GM19193 (cell line): ENCODE data around the gene NCAM1.

Source experiments
- POLR2A ChIP-seq: IDR thresholded peaks from 4 replicates; pipeline ENCODE4 v1.6.1; 2011; ENCODE audit not compliant: insufficient read depth, insufficient read length; ENCODE audit errors: extremely low read depth

Gene NCAM1

GRCh38 chr11:113087706-113088105, 126.5 kb downstream of the NCAM1 start:
- TF ChIP-seq POLR2A = no peak

GRCh38 chr11:113090716-113091480, 129.7 kb downstream of the NCAM1 start:
- no peak for TF ChIP-seq POLR2A

- no peak for TF ChIP-seq POLR2A
Observed at GRCh38 chr11:113091481-113091780, 130.2 kb downstream of the NCAM1 start.

GRCh38 chr11:113096648-113097047, 135.4 kb downstream of the NCAM1 start:
- TF ChIP-seq POLR2A = no peak

- TF ChIP-seq POLR2A = no peak
Observed at GRCh38 chr11:113103932-113104690, 142.9 kb downstream of the NCAM1 start.

GRCh38 chr11:113104691-113105251, 143.6 kb downstream of the NCAM1 start:
- TF ChIP-seq POLR2A = no peak

GRCh38 chr11:113105592-113105991, 144.4 kb downstream of the NCAM1 start:
- no peak for TF ChIP-seq POLR2A

- TF ChIP-seq POLR2A = no peak
Observed at GRCh38 chr11:113106507-113106906, 145.3 kb downstream of the NCAM1 start.

- no peak for TF ChIP-seq POLR2A
Observed at GRCh38 chr11:113110046-113110445, 148.8 kb downstream of the NCAM1 start.

- TF ChIP-seq POLR2A = no peak
Observed at GRCh38 chr11:113111156-113111555, 149.9 kb downstream of the NCAM1 start.

- no peak for TF ChIP-seq POLR2A
Observed at GRCh38 chr11:113112307-113112706, 151.1 kb downstream of the NCAM1 start.

- no peak for TF ChIP-seq POLR2A
Observed at GRCh38 chr11:113113801-113114704, 152.8 kb downstream of the NCAM1 start.

GRCh38 chr11:113114705-113115027, 153.4 kb downstream of the NCAM1 start:
- no peak for TF ChIP-seq POLR2A

- no peak for TF ChIP-seq POLR2A
Observed at GRCh38 chr11:113118104-113118503, 156.9 kb downstream of the NCAM1 start.

- TF ChIP-seq POLR2A = no peak
Observed at GRCh38 chr11:113119074-113119473, 157.9 kb downstream of the NCAM1 start.
